ENCODE data around the gene ZDHHC21.
"Not testable (repeated sequence)": the region's sequence is repeated elsewhere in the genome, so short reads cannot be mapped to it uniquely, and the experiment has no call there.

The ZDHHC21 gene

GRCh38 chr9:14693251-14693861 is at the start of gene ZDHHC21:
ZDHHC21 (minus strand) TSS chr9:14693432; CDS start chr9:14674340, 19,092 bp downstream.
- no peak for DNase-seq

- DNase-seq, result no peak
Observed at GRCh38 chr9:14741369-14741768, 48.1 kb upstream of the ZDHHC21 start.

GRCh38 chr9:14733133-14733532 is 39.9 kb upstream of the ZDHHC21 start:
- no peak for DNase-seq

GRCh38 chr9:14731294-14731981 is 38.2 kb upstream of the ZDHHC21 start:
- DNase-seq, result no peak

- DNase-seq, result no peak
Observed at GRCh38 chr9:14730461-14730898, 37.2 kb upstream of the ZDHHC21 start.

GRCh38 chr9:14723301-14723700 is 30.1 kb upstream of the ZDHHC21 start:
- DNase-seq, result no peak

GRCh38 chr9:14722391-14723035 is 29.3 kb upstream of the ZDHHC21 start, which contains the start of gene CER1:
CER1 (minus strand) TSS chr9:14722733; CDS start chr9:14722672, 61 bp downstream.
- no peak for DNase-seq

GRCh38 chr9:14719231-14719923 is 26.1 kb upstream of the ZDHHC21 start:
- DNase-seq, result no peak

- no peak for DNase-seq
Observed at GRCh38 chr9:14715102-14715501, 21.9 kb upstream of the ZDHHC21 start.

GRCh38 chr9:14713187-14713767 is 20.0 kb upstream of the ZDHHC21 start:
- no peak for DNase-seq

- no peak for DNase-seq
Observed at GRCh38 chr9:14710804-14711203, 17.6 kb upstream of the ZDHHC21 start.

GRCh38 chr9:14706530-14707140 is 13.4 kb upstream of the ZDHHC21 start:
- DNase-seq, result no peak

GRCh38 chr9:14705079-14705478 is 11.8 kb upstream of the ZDHHC21 start:
- DNase-seq, result no peak

- DNase-seq, result no peak
Observed at GRCh38 chr9:14704281-14704680, 11.0 kb upstream of the ZDHHC21 start.

GRCh38 chr9:14702200-14702720 is 9.0 kb upstream of the ZDHHC21 start:
- DNase-seq, result no peak

GRCh38 chr9:14692470-14693250 is 572 bp downstream of the ZDHHC21 start:
- no peak for DNase-seq

- DNase-seq, result no peak
Observed at GRCh38 chr9:14690948-14691730, 2.1 kb downstream of the ZDHHC21 start.

- no peak for DNase-seq
Observed at GRCh38 chr9:14687042-14687719, 6.1 kb downstream of the ZDHHC21 start.

- DNase-seq, result no peak
Observed at GRCh38 chr9:14686168-14686567, 7.1 kb downstream of the ZDHHC21 start.

- DNase-seq, result not testable (repeated sequence)
Observed at GRCh38 chr9:14682616-14683015, 10.6 kb downstream of the ZDHHC21 start.

Data from SIG-M5 (cell line).